PFSK-1 (cell line): ENCODE data around the gene CYSTM1.

Source experiments
- FOXP2 ChIP-seq: optimal IDR thresholded peaks from 2 replicates; pipeline ENCODE3; 2011; ENCODE audit warnings: borderline replicate concordance, control low read depth, inconsistent platforms; ENCODE audit not compliant: insufficient read depth; ENCODE audit errors: extremely low read length, extremely low read depth
- POLR2AphosphoS5 ChIP-seq: IDR thresholded peaks from 2 replicates; pipeline ENCODE4 v1.6.1; 2012; ENCODE audit warnings: low read depth, mild to moderate bottlenecking, control low read depth, low read length, moderate library complexity
- REST ChIP-seq, 2 experiments: IDR thresholded peaks; 2 replicates each; pipeline versions ENCODE4 v1.6.1 to v1.8.0; 2011 to 2012; ENCODE audit warnings: low read depth in 2 of 2, low read length in 2 of 2, control low read depth in 1 of 2, inconsistent platforms in 1 of 2, mild to moderate bottlenecking in 1 of 2, moderate library complexity in 1 of 2; ENCODE audit not compliant: insufficient read depth in 1 of 2
- SIN3A ChIP-seq: IDR thresholded peaks from 2 replicates; pipeline ENCODE4 v1.6.1; 2012; ENCODE audit warnings: mild to moderate bottlenecking, low read length, moderate library complexity, borderline replicate concordance; ENCODE audit not compliant: insufficient read depth
- TAF1 ChIP-seq: IDR thresholded peaks from 2 replicates; pipeline ENCODE4 v1.6.1; 2012; ENCODE audit warnings: low read length, control low read depth, borderline replicate concordance; ENCODE audit not compliant: insufficient read depth

- no peak for TF ChIP-seq REST (IDR thresholded peaks at IDR 0.05; ENCODE audit: insufficient read depth in 1 of 2, low read depth in 2 of 2, low read length in 2 of 2)
- no peak for TF ChIP-seq POLR2AphosphoS5
- no peak for TF ChIP-seq TAF1
- TF ChIP-seq SIN3A: no peak
- no peak for TF ChIP-seq FOXP2
These were observed 79.0 kb downstream of the CYSTM1 start for GRCh38 chr5:140253985-140254384.
